Measurements from ENCODE around the gene FTL. TPM values are rescaled to one million over a fixed set of nuclear protein-coding genes. Genes with fewer than 3 reads are reported as not detected.

Gene FTL
- total and polyA plus RNA-seq, 2 experiments from 2014 or later = 8,878 to 15,987 TPM

DNA sequence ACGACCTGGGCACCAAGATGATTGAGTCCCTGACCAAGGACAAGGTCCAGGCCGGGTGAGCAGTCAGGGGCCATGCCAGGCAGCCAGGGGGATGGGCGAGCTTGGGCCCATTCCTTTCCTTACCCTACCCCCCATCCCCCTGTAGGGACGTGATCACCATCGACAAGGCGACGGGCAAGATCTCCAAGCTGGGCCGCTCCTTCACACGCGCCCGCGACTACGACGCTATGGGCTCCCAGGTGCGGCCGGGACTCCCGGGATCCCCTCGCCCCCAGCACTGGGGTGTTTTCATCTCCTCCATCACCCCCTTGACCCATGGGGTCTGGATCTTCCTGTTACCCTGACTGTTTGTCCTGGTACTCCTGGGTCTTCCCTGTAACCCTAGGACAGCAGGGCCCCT, 44.7 kb downstream of the FTL start:
- no peak overlapping the region for H3K4me2 ChIP-seq
- H3K4me1 ChIP-seq (ENCODE audit: insufficient read depth) = no peaks in the 10 kb centered on the region
- H3K27ac ChIP-seq = no peak overlapping the region
- H3K9me3 ChIP-seq (ENCODE audit: low read depth) = no peaks in the 10 kb centered on the region
- no peak overlapping the region for H3K4me3 ChIP-seq
- DNase-seq (ENCODE audit: low spot score) = no peak
- no peaks in the 10 kb centered on the region for H4K20me1 ChIP-seq (ENCODE audit: insufficient read depth, poor library complexity, severe bottlenecking)
- no peaks in the 10 kb centered on the region for H3K79me2 ChIP-seq
- H2AFZ ChIP-seq = no peak overlapping the region
- H3K36me3 ChIP-seq (replicated peaks; ENCODE audit: insufficient read depth, low read depth) = no peaks in the 10 kb centered on the region
- WGBS (ENCODE audit: low lambda C conversion rate, missing lambda C conversion rate) = over 99% methylated on average over 13 of the region's 18 CpGs
- TF ChIP-seq EZH2phosphoT487 (IDR thresholded peaks at IDR 0.05; ENCODE audit: low read depth, severe bottlenecking, unreplicated experiment) (no peak), EZH2 (IDR thresholded peaks at IDR 0.05; ENCODE audit: borderline replicate concordance) (no peak)
- TF ChIP-seq, protein P1, sequence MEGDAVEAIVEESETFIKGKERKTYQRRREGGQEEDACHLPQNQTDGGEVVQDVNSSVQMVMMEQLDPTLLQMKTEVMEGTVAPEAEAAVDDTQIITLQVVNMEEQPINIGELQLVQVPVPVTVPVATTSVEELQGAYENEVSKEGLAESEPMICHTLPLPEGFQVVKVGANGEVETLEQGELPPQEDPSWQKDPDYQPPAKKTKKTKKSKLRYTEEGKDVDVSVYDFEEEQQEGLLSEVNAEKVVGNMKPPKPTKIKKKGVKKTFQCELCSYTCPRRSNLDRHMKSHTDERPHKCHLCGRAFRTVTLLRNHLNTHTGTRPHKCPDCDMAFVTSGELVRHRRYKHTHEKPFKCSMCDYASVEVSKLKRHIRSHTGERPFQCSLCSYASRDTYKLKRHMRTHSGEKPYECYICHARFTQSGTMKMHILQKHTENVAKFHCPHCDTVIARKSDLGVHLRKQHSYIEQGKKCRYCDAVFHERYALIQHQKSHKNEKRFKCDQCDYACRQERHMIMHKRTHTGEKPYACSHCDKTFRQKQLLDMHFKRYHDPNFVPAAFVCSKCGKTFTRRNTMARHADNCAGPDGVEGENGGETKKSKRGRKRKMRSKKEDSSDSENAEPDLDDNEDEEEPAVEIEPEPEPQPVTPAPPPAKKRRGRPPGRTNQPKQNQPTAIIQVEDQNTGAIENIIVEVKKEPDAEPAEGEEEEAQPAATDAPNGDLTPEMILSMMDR (IDR thresholded peaks at IDR 0.05; ENCODE audit: poor library complexity) = no peak
- no peaks in the 10 kb centered on the region for H3K27me3 ChIP-seq
- H3K9me2 ChIP-seq (replicated peaks; ENCODE audit: insufficient read depth) = no peaks in the 10 kb centered on the region

DNA sequence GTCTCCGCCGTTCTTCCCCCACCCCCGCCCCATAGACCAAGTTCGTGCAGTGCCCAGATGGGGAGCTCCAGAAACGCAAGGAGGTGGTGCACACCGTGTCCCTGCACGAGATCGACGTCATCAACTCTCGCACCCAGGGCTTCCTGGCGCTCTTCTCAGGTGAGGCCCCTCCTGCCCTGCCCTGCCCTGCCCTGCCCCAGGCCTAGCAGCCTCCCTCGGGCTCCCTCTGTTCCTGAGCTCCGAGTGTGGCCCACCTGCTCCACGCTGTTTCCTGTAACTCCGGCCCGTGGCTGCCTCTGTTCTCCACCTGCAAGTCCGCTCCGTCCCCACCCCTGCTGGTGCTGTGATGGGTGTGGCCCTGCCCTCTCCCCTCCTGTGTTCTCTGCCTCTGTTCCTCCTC, 45.3 kb downstream of the FTL start:
- Histone ChIP-seq H3K9me2 (replicated peaks; ENCODE audit: insufficient read depth) (no peaks in the 10 kb centered on the region), H2AFZ (no peak overlapping the region), H3K36me3 (replicated peaks; ENCODE audit: insufficient read depth, low read depth) (no peaks in the 10 kb centered on the region), H3K4me3 (no peak overlapping the region), H3K4me2 (no peak overlapping the region), H3K4me1 (ENCODE audit: insufficient read depth) (no peaks in the 10 kb centered on the region), H3K9me3 (ENCODE audit: low read depth) (no peaks in the 10 kb centered on the region), H3K79me2 (no peaks in the 10 kb centered on the region), H4K20me1 (ENCODE audit: insufficient read depth, poor library complexity, severe bottlenecking) (no peaks in the 10 kb centered on the region), H3K27me3 (no peaks in the 10 kb centered on the region), H3K27ac (no peak overlapping the region)
- DNase-seq (ENCODE audit: low spot score) = no peak
- TF ChIP-seq, protein P1 (IDR thresholded peaks at IDR 0.05; ENCODE audit: poor library complexity) = no peak
- TF ChIP-seq EZH2 (IDR thresholded peaks at IDR 0.05; ENCODE audit: borderline replicate concordance) (no peak), EZH2phosphoT487 (IDR thresholded peaks at IDR 0.05; ENCODE audit: low read depth, severe bottlenecking, unreplicated experiment) (no peak)
- 94% methylated on average over 17 of the region's 18 CpGs for WGBS (ENCODE audit: low lambda C conversion rate, missing lambda C conversion rate)

DNA sequence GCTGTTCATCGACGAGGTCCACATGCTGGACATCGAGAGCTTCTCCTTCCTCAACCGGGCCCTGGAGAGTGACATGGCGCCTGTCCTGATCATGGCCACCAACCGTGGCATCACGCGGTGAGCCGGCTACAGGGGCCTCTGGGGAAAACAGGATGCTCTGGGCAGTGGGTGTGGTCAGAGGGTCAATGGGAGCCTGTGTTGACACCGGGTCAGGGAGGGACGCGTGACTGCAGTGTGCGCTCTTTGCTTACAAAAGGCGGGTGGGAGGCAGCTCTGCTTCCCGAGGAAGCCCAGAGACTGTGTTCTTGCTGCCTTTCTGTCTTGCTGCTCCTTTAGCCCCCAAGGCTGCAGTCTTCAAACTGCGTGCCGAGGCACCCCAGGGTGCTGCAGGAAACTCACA, 46.1 kb downstream of the FTL start:
- H3K9me2 ChIP-seq (replicated peaks; ENCODE audit: insufficient read depth) = no peaks in the 10 kb centered on the region
- no peaks in the 10 kb centered on the region for H3K27me3 ChIP-seq
- H3K27ac ChIP-seq = no peak overlapping the region
- no peaks in the 10 kb centered on the region for H3K79me2 ChIP-seq
- TF ChIP-seq, protein P1 (IDR thresholded peaks at IDR 0.05; ENCODE audit: poor library complexity) = no peak
- TF ChIP-seq EZH2phosphoT487 (IDR thresholded peaks at IDR 0.05; ENCODE audit: low read depth, severe bottlenecking, unreplicated experiment) (no peak), EZH2 (IDR thresholded peaks at IDR 0.05; ENCODE audit: borderline replicate concordance) (no peak)
- H3K36me3 ChIP-seq (replicated peaks; ENCODE audit: insufficient read depth, low read depth) = no peaks in the 10 kb centered on the region
- no peak overlapping the region for H3K4me2 ChIP-seq
- H3K4me3 ChIP-seq = no peak overlapping the region
- WGBS (ENCODE audit: low lambda C conversion rate, missing lambda C conversion rate) = 95% methylated on average over 14 of the region's 17 CpGs
- no peak for DNase-seq (ENCODE audit: low spot score)
- H4K20me1 ChIP-seq (ENCODE audit: insufficient read depth, poor library complexity, severe bottlenecking) = no peaks in the 10 kb centered on the region
- no peak overlapping the region for H2AFZ ChIP-seq
- no peaks in the 10 kb centered on the region for H3K4me1 ChIP-seq (ENCODE audit: insufficient read depth)
- H3K9me3 ChIP-seq (ENCODE audit: low read depth) = no peaks in the 10 kb centered on the region
